HL-60/S4 treated with phorbol 12-myristate 13-acetate at 8.2 ng/mL for 4 days and 3 days (cell line): Measurements from ENCODE around the gene HSPG2.
"Not testable (repeated sequence)": the region's sequence is repeated elsewhere in the genome, so short reads cannot be mapped to it uniquely, and the experiment has no call there.

Source experiments
- in situ Hi-C: fragments of 300-500 bp; cut with MboI; formaldehyde crosslinking; loops from 2 replicates; pipeline ENCODE4 v1.15.0; 2022; ENCODE audit warnings: low sequenced_read_pairs

The HSPG2 gene

GRCh38 chr1:21937034-21937371 lies at the start of gene HSPG2:
TSS of gene HSPG2 (minus strand) at chr1:21937310. CDS start at chr1:21937217, 93 bp downstream.
- in situ Hi-C loops, result no loop called here

DNA sequence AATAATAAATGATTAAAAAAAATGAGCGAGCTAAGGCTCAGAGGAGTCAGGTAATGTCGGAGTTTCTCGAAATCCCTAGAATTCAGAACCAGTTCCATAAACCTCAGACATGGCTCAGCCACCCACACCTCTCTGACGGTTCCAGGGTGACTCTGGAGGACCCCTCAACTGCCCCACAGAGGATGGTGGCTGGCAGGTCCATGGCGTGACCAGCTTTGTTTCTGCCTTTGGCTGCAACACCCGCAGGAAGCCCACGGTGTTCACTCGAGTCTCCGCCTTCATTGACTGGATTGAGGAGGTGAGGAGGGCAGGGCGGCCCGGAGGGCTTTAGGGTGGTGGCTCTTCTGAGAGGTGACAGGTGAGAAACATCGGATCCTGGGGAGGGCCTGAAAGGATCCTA lies 49.3 kb upstream of the HSPG2 start:
- in situ Hi-C loops, result not testable (repeated sequence)

- in situ Hi-C loops, result not testable (repeated sequence)
Measured at GRCh38 chr1:21985893-21986292, 48.8 kb upstream of the HSPG2 start.

DNA sequence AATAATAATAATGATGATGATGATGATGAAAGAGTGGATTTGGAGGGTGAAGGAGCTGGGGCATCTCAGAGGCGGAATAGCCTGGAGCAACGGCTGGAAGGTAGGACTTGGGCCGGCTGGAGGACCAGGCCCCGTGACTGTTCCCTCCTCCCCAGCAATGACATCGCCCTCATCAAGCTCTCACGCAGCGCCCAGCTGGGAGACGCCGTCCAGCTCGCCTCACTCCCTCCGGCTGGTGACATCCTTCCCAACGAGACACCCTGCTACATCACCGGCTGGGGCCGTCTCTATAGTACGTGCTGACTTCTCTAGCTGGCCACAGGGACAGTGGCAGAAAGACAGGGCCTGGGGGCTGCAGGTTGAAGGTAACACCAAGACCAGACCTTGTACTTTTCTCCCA lies 46.4 kb upstream of the HSPG2 start:
- in situ Hi-C loops, result not testable (repeated sequence)

DNA sequence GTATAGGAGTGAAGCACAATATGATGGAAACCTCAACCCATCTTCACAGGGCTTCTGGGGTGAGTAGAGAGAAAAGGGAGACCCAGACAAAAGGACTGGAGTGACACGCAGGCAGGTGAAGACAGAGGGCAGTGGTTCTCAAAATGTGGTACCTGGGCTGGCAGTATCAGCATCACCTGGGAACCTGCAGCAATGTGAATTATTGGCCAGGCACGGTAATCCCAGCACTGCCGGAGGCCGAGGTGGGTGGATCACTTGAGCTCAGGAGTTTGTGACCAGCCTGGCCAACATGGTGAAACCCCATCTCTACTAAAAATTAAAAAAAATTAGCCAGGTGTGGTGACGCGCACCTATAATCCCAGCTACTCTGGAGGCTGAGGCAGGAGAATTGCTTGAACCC lies 45.0 kb upstream of the HSPG2 start:
- in situ Hi-C loops, result not testable (repeated sequence)

GRCh38 chr1:21981253-21981652 lies 44.1 kb upstream of the HSPG2 start:
- in situ Hi-C loops, result not testable (repeated sequence)

DNA sequence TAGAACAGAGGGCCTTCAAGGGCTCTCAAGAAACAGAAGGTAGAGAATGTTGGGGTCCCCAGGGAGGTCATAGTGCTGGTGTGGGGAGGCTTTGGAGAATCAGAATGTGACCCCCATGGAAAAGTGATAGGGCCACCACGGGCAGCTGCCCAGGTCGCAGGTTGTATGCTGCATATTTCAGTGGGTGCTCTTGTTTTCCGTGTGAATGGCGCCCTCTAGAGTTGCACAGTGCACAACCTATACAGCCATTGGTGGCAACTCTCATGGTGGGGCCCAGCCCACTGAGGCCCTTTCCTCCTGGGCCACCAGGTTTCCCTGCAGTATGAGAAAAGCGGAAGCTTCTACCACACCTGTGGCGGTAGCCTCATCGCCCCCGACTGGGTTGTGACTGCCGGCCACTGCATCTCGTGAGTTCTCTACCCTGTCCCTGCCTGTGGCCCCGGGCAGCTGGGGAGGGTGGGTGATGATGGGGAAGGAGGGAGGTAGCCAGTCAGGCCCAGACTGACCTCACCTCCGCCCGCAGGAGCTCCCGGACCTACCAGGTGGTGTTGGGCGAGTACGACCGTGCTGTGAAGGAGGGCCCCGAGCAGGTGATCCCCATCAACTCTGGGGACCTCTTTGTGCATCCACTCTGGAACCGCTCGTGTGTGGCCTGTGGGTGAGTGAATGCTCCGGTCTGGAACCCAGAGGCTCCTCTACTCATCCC lies 43.6 kb upstream of the HSPG2 start:
- in situ Hi-C loops, result not testable (repeated sequence)

DNA sequence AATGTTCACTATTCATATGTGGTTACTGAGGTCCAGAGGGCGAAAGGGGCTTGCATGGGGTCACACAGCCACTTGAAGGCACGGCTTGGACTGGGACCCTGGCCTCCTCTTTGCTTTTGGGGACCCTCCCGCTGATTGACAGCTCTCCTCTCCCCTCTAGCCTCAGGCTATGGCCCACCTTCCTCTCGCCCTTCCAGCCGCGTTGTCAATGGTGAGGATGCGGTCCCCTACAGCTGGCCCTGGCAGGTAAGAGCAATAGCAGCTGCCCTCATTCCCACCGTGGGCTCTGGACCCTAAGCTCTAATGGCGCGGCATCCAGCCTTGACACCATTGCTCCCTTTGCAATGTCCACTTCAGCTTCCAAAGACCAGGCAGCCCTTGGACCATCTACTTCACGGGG lies 41.1 kb upstream of the HSPG2 start:
- in situ Hi-C loops, result not testable (repeated sequence)

- in situ Hi-C loops, result not testable (repeated sequence)
Measured at GRCh38 chr1:21976703-21977239, 39.7 kb upstream of the HSPG2 start, which contains the start of gene CELA3B. TSS of gene CELA3B (plus strand) at chr1:21977022. CDS start at chr1:21977040, 18 bp downstream.

DNA sequence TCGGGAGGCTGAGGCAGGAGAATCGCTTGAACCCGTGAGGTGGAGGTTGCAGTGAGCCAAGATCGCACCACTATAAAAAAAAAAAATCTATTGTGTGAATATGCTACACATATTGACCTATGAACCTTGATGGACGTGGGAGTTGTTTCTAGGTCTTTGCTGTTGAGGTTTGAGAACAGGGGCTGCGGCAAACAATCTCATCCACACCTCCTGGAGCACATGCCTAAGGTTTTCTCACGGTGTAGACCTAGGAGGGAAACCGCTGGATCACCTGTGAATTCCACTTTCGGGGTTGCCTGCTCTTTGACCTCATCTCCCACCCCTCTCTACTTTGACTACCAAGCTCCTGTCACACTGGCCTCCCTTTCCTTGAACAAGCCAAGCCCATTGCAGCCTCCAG lies 38.2 kb upstream of the HSPG2 start:
- in situ Hi-C loops, result not testable (repeated sequence)

DNA sequence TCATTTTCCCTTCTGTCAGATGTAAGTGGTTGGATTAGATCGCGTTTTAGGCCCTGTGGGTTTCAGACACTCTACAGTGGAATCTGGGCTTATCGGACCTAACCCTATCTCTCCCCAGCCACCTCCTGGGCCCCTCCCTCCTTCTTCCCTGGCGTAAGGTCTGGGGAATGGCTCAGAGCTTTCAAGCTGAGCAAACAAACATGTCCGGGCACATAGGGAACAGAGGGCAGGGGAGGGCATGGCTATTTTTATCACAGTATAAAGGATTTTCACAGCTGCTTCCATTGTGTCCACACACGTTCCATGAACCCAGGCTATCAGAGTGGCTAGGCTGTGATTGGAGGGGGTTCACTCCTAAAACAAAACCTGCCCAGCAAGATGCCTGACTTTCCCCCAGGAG lies 37.6 kb upstream of the HSPG2 start:
- in situ Hi-C loops, result not testable (repeated sequence)

DNA sequence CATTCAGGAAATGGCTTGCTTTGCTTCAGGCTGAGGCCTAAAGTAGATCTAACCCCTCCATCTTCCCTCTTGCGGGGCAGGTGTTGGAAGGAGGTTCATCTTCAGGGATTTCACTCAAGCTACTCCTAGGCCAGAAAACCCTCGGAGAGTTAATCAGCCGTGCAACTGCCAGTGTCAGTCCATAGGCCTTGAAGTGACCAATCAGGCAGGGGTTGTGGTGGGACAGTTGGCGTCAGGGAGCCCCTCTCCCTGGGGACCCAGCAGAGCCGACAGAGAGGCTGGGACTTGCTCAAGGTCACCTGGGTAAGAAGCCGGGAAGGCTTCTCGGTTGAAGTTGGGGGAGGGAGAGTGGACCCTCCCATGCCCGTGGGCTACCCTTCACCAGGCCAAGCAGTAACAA lies 36.8 kb upstream of the HSPG2 start:
- in situ Hi-C loops, result not testable (repeated sequence)

DNA sequence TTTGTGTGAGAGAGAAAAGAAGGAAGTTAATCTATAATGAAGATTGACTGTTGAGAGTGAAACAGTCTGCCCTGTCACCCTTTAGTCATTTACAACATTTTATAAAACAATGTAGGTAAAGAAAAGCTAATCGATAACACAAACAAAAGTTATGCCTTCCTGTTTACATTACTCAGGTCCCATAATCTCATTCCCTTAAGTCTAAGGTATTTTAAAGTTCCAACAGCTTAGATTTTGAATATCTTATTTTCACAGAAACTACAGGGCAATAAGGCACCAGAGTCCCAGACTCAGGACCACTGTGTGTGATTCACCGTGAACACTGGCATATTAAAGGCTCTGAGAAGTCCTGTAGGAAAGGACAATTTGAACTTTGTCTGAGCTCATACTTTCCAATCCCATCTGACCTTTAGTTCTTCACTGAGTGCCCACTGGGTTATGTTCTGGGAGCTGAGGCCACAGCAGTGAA lies 35.9 kb upstream of the HSPG2 start:
- in situ Hi-C loops, result not testable (repeated sequence)

DNA sequence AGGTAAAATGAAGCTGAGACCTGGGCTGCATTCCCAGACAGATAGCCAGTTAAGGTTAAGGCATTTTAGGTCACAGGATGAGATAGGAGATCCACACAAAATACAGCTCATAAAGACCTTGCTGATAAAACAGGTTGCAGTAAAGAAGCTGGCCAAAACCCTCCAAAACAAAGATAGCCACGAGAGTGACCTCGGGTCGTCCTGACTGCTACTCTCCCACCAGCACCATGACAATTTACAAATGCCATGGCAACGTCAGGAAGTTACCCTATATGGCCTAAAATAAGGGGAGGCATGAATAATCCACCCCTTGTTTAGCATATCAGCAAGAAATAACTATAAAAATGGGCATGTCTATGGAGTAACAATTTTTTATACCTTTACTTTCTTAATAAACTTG lies 33.4 kb upstream of the HSPG2 start:
- in situ Hi-C loops, result not testable (repeated sequence)

- in situ Hi-C loops, result not testable (repeated sequence)
Measured at GRCh38 chr1:21969066-21969465, 32.0 kb upstream of the HSPG2 start.

DNA sequence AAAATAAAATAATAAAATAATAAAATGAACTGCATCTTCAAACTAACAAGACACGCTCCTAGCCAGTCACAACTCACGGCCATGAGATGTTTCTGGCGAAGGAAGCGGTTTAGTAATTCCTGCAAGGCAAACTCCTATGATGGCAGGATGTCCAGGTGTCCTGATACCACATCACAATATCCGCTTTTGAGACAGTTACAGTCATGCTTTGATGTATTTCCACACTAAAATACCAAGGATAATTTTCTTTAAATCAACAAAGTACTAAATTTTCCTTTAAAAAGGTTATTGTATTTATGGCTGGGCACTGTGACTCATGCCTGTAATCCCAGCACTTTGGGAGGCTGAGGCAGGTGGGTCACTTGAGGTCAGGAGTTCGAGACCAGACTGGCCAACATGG lies 30.1 kb upstream of the HSPG2 start:
- in situ Hi-C loops, result not testable (repeated sequence)

DNA sequence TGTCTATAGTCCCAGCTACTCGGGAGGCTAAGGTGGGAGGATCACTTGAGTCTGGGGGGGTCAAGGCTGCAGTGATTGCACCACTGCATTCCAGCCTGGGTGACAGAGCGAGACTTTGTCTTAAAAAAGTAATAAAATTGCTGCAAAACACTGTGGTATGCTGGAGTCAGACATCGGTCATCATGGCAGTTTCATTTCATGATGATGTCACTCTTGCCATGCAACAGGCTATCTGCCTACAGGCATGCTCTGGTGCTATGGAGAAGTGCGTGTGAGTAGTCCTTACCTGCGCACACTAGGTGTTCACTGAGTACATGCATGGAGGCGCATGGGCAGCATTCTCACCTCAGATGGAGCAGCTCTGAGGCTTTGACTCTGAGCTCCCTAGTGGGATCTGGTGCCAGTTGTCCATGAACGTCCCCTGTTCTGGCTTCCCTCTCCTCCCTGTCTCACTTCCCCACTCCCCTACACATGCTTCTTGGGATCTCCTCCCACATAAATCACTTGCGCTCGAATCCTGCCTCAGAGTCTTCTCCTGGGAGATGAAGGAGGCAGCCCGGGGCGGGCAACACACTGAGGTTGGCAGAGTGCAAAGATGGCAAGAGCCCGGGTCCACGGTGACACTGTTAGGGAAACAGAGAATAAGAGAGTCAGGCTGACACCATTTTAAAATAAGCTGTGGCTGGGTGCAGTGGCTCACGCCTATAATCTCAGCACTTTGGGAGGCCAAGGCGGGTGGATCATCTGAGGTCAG lies 29.3 kb upstream of the HSPG2 start:
- in situ Hi-C loops, result no loop called here

GRCh38 chr1:21963477-21964217 lies 26.5 kb upstream of the HSPG2 start:
- in situ Hi-C loops, result no loop called here

GRCh38 chr1:21961799-21962198 lies 24.7 kb upstream of the HSPG2 start:
- in situ Hi-C loops, result no loop called here

- in situ Hi-C loops, result no loop called here
Measured at GRCh38 chr1:21961337-21961736, 24.2 kb upstream of the HSPG2 start.
